Activated B cell treated with CpG ODN at 0.5 μM for 24 hours (primary cell): ENCODE measurements around the gene YJEFN3. TPM values are rescaled to one million over a fixed set of nuclear protein-coding genes. Genes with fewer than 3 reads are reported as not detected.

Source experiments
- ATAC-seq: fragments of 200-7000 bp; cut with Tn5 transposase; one replicate; pipeline ENCODE4 v1.10.0; 2021; ENCODE audit warnings: low read depth, mild to moderate bottlenecking, moderate library complexity
- CTCF ChIA-PET: fragments of 350-600 bp; sonication (Branson Sonifier 250); formaldehyde crosslinking; loops from one replicate; lab custom pipeline; 2021; ENCODE audit warnings: antibody characterized with exemption; lab: Charles Lee
- POLR2A ChIA-PET: fragments of 350-600 bp; sonication (Branson Sonifier 250); formaldehyde crosslinking; loops from one replicate; lab custom pipeline; 2021; ENCODE audit warnings: antibody characterized with exemption; lab: Charles Lee
- DNase-seq: peaks from one replicate; pipeline ENCODE4 v3.0.0; 2022
- H3K27ac Mint-ChIP-seq: one replicate; pipeline ENCODE4 v1.8.0; 2020; ENCODE audit warnings: mixed read lengths
- H3K27me3 Mint-ChIP-seq: one replicate; pipeline ENCODE4 v1.8.0; 2021; ENCODE audit warnings: mixed read lengths
- H3K36me3 Mint-ChIP-seq: one replicate; pipeline ENCODE4 v1.8.0; 2021; ENCODE audit warnings: low read depth, mixed read lengths
- H3K4me1 Mint-ChIP-seq: one replicate; pipeline ENCODE4 v1.8.0; 2021; ENCODE audit warnings: mixed read lengths
- H3K4me3 Mint-ChIP-seq: one replicate; pipeline ENCODE4 v1.8.0; 2020; ENCODE audit warnings: mild to moderate bottlenecking, mixed read lengths
- H3K9me3 Mint-ChIP-seq: one replicate; pipeline ENCODE4 v1.8.0; 2020; ENCODE audit warnings: mixed read lengths
- CTCF ChIP-seq: fragments of 200-600 bp; IDR thresholded peaks from one replicate; pipeline ENCODE4 v1.8.0; 2022; ENCODE audit warnings: antibody characterized with exemption, mild to moderate bottlenecking
- intact Hi-C: fragments of 100-400 bp; cut with micrococcal nuclease; formaldehyde crosslinking; loops from one replicate; pipeline ENCODE4 v1.15.1; 2024
- total RNA-seq: library from RNA; stranded (reverse); gene quantifications from 2 replicates; pipeline ENCODE4 v1.2.3, GENCODE V29; 2022

Gene YJEFN3
- total RNA-seq, 1 donor from 2014 or later = 9.1 TPM

DNA sequence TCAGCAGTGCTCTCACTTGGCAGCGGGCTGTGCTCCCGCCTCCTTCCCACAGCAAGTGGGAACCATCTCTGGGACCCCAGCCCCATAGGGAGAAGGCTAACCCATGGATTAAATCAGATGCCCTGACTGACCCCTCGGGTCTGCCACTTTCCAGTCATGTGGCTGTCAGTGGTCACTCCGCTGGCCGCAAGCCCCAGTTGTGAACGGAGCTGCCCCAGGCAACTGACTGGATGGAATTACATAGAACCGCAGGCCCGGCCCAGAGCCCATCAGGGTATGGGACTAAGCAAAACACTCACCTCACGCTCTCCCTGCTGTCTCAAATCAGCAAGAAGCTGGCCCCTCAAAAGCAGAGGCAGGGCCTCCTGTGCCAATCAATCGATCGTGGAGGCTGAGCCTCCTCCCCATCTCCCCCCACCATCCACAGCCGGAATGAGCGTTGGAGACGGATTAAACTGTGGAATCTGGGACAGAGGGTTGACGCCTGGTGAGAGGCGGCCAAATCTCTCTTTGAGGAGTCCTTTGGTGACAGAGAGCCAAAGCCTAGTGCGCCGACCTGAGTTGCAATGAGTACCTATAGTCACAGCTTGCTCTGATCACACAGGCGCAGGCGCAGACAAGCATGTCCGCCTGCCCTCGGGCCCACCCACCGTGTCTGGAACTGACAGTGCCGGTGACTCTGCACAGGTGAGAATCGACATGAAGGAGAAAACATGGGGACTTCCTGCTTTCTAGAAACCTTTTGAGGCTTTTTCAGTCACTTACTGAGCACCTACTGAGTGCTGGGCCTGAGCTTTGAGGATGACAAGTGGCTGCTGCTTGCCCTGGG lies 51.0 kb downstream of the YJEFN3 start:
- no peaks in the 10 kb centered on the region for H3K4me1 Mint-ChIP-seq
- H3K27ac Mint-ChIP-seq = no peak overlapping the region
- ATAC-seq (no peak), DNase-seq (no peak)
- intact Hi-C loops = no loop called here
- ChIA-PET CTCF (no interaction called here), POLR2A (interaction anchor here (0.6 to 0.7 kb wide), 2 partner anchors 17 to 19 kb away, joined by 3 to 6 read pairs; no protein-coding TSS in a partner anchor)
- H3K9me3 Mint-ChIP-seq = no peaks in the 10 kb centered on the region
- H3K27me3 Mint-ChIP-seq = no peaks in the 10 kb centered on the region
- no peak overlapping the region for H3K4me3 Mint-ChIP-seq
- TF ChIP-seq CTCF = no peak
- peaks cover 3% of the 10 kb centered on the region for H3K36me3 Mint-ChIP-seq

- no peak overlapping the region for H3K4me3 Mint-ChIP-seq
- no peaks in the 10 kb centered on the region for H3K9me3 Mint-ChIP-seq
- ChIA-PET CTCF (no interaction called here), POLR2A (no interaction called here)
- no peaks in the 10 kb centered on the region for H3K27me3 Mint-ChIP-seq
- H3K36me3 Mint-ChIP-seq = peaks cover 4% of the 10 kb centered on the region
- no peak for TF ChIP-seq CTCF
- intact Hi-C loops = no loop called here
- no peak overlapping the region for H3K27ac Mint-ChIP-seq
- ATAC-seq (no peak), DNase-seq (no peak)
- H3K4me1 Mint-ChIP-seq = no peaks in the 10 kb centered on the region
These were observed 51.7 kb downstream of the YJEFN3 start for GRCh38 chr19:19580418-19580817.

DNA sequence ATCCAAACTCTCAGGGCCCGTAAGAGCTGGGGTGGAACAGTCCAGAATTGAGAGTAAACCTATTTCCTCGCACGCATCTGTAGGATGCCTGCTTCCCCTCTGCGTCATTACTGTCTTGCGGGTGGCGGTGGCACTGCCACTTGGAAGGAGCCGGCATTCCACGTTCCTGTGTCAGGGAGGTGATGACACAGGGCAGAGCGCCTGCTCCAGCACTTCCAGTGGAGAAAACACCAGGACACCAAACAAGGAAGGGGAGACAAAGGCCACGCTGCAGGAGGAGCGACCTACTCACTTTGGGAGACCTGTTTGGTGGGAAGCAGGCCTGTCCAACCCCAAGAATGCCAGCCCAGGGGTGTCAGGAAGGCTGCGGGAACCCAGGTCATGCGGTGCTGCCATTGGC lies 52.7 kb downstream of the YJEFN3 start:
- TF ChIP-seq CTCF = no peak

GRCh38 chr19:19582471-19582870 lies 53.8 kb downstream of the YJEFN3 start:
- TF ChIP-seq CTCF = no peak
- intact Hi-C loops = no loop called here
- DNase-seq (no peak), ATAC-seq (no peak)
- Mint-ChIP-seq H3K27me3 (no peaks in the 10 kb centered on the region), H3K9me3 (no peaks in the 10 kb centered on the region), H3K36me3 (peaks cover 8% of the 10 kb centered on the region), H3K4me3 (no peak overlapping the region), H3K4me1 (no peaks in the 10 kb centered on the region), H3K27ac (no peak overlapping the region)
- ChIA-PET POLR2A (no interaction called here), CTCF (interaction anchor here (0.7 kb wide), 1 partner anchor 28 kb away, joined by 3 read pairs; no protein-coding TSS in a partner anchor)

More for the DNA sequence above, 52.7 kb downstream of the YJEFN3 start:
- Mint-ChIP-seq H3K4me3 (no peak overlapping the region), H3K27ac (no peak overlapping the region), H3K4me1 (no peaks in the 10 kb centered on the region), H3K9me3 (no peaks in the 10 kb centered on the region), H3K27me3 (no peaks in the 10 kb centered on the region), H3K36me3 (peaks cover 8% of the 10 kb centered on the region)
- DNase-seq = no peak
- intact Hi-C loops = no loop called here
- CTCF ChIA-PET = no interaction called here
- ATAC-seq = no peak
- POLR2A ChIA-PET = no interaction called here

GRCh38 chr19:19584356-19584755 lies 55.6 kb downstream of the YJEFN3 start:
- intact Hi-C loops = no loop called here
- Mint-ChIP-seq H3K27ac (no peak overlapping the region), H3K36me3 (peaks cover 11% of the 10 kb centered on the region), H3K9me3 (no peaks in the 10 kb centered on the region), H3K4me1 (no peaks in the 10 kb centered on the region), H3K27me3 (no peaks in the 10 kb centered on the region), H3K4me3 (no peak overlapping the region)
- no peak for ATAC-seq
- DNase-seq = no peak
- ChIA-PET CTCF (no interaction called here), POLR2A (no interaction called here)
- no peak for TF ChIP-seq CTCF

Other genes with a start within 250 kb of the YJEFN3 start
- gene SUGP1, start 208.4 kb upstream of the YJEFN3 start, total RNA-seq = 68.6 and 73.0 TPM in 2 replicates
- 107 and 126 TPM in 2 replicates for gene MAU2, start 208.1 kb upstream of the YJEFN3 start, total RNA-seq
- gene GATAD2A, start 123.2 kb upstream of the YJEFN3 start, total RNA-seq = 116 and 126 TPM in 2 replicates
- 4.0 and 4.3 TPM in 2 replicates for gene TSSK6, start 13.4 kb upstream of the YJEFN3 start, total RNA-seq
- gene NDUFA13, start 12.7 kb upstream of the YJEFN3 start, total RNA-seq = 294 and 317 TPM in 2 replicates
- 0.27 and 0.29 TPM in 2 replicates for gene CILP2, start 9.4 kb downstream of the YJEFN3 start, total RNA-seq
- gene PBX4, start 89.8 kb downstream of the YJEFN3 start, total RNA-seq = 19.4 and 21.8 TPM in 2 replicates
- gene LPAR2, start 99.3 kb downstream of the YJEFN3 start, total RNA-seq = 29.0 and 33.7 TPM in 2 replicates
- 129 and 130 TPM in 2 replicates for gene GMIP, start 114.7 kb downstream of the YJEFN3 start, total RNA-seq
- gene ATP13A1, start 134.8 kb downstream of the YJEFN3 start, total RNA-seq = 125 and 135 TPM in 2 replicates
- 45.6 and 52.6 TPM in 2 replicates for gene ZNF101, start 139.9 kb downstream of the YJEFN3 start, total RNA-seq
- gene ZNF14, start 204.2 kb downstream of the YJEFN3 start, total RNA-seq = 11.8 and 13.4 TPM in 2 replicates